Liver (tissue), 9 donors: ENCODE measurements around the gene JAG1. TPM values are rescaled to one million over a fixed set of nuclear protein-coding genes. Genes with fewer than 3 reads are reported as not detected.
A peak's percentile ranks its signal among the peaks of the same experiment; 100 is the strongest.

Source experiments
- DNase-seq: peaks from one replicate; pipeline ENCODE4 v3.0.0-alpha.2; 2017; ENCODE audit warnings: low spot score
- H3K27ac ChIP-seq, 2 donors: one replicate each; pipeline ENCODE4 v1.7.0; 2013; ENCODE audit warnings: inconsistent platforms in 2 of 2, low read length in 2 of 2, control low read depth in 1 of 2, low read depth in 1 of 2, mild to moderate bottlenecking in 1 of 2
- H3K27me3 ChIP-seq, 4 donors: one replicate each; pipeline versions ENCODE4 v1.6.1 to v1.7.0; 2013; ENCODE audit warnings: low read length in 3 of 4, inconsistent platforms in 1 of 4, mild to moderate bottlenecking in 1 of 4, moderate library complexity in 1 of 4; ENCODE audit not compliant: control insufficient read depth in 4 of 4, insufficient read depth in 4 of 4
- H3K36me3 ChIP-seq, 4 donors: one replicate each; pipeline versions ENCODE4 v1.6.1 to v1.7.0; 2013; ENCODE audit warnings: low read length in 3 of 4, mild to moderate bottlenecking in 3 of 4, low read depth in 1 of 4, moderate library complexity in 1 of 4; ENCODE audit not compliant: control insufficient read depth in 4 of 4, insufficient read depth in 3 of 4
- H3K4me1 ChIP-seq, 4 donors: one replicate each; pipeline versions ENCODE4 v1.6.1 to v1.7.0; 2013; ENCODE audit warnings: low read length in 3 of 4, mild to moderate bottlenecking in 3 of 4, moderate library complexity in 1 of 4; ENCODE audit not compliant: control insufficient read depth in 4 of 4, insufficient read depth in 4 of 4
- H3K4me3 ChIP-seq, 3 donors: one replicate each; pipeline versions ENCODE4 v1.6.1 to v1.7.0; 2013; ENCODE audit warnings: low read length in 3 of 3, control low read depth in 1 of 3, low read depth in 1 of 3, mild to moderate bottlenecking in 1 of 3
- H3K9ac ChIP-seq, 2 donors: one replicate each; pipeline ENCODE4 v1.7.0; 2013; ENCODE audit warnings: low read length in 2 of 2, mild to moderate bottlenecking in 2 of 2, moderate library complexity in 2 of 2, control low read depth in 1 of 2, low read depth in 1 of 2
- H3K9me3 ChIP-seq, 4 donors: one replicate each; pipeline versions ENCODE4 v1.6.1 to v1.7.0; 2013; ENCODE audit warnings: low read length in 3 of 4; ENCODE audit not compliant: control insufficient read depth in 4 of 4
- ATF3 ChIP-seq: IDR thresholded peaks from 2 replicates; pipeline ENCODE4 v1.6.1; 2016; ENCODE audit warnings: antibody characterized with exemption
- CTCF ChIP-seq: fragments of 150-350 bp; IDR thresholded peaks from 2 replicates; pipeline ENCODE4 v1.5.1; 2017; ENCODE audit warnings: improper control_type of control experiment, low read depth, low read length; ENCODE audit not compliant: missing input control
- EGR1 ChIP-seq, 2 donors: IDR thresholded peaks; 2 replicates each; pipeline ENCODE4 v1.6.1; 2016 to 2018; ENCODE audit warnings: antibody characterized with exemption in 2 of 2, low read depth in 2 of 2
- FOXA1 ChIP-seq: IDR thresholded peaks from 2 replicates; pipeline ENCODE4 v1.6.1; 2016; ENCODE audit warnings: antibody characterized with exemption
- FOXA2 ChIP-seq: IDR thresholded peaks from 2 replicates; pipeline ENCODE4 v1.6.1; 2016; ENCODE audit warnings: antibody characterized with exemption
- GABPA ChIP-seq, 2 donors: IDR thresholded peaks in 1 of 2; conservative IDR thresholded peaks in 1 of 2; 2 replicates each; pipeline ENCODE4 v1.6.1; 2016; ENCODE audit warnings: antibody characterized with exemption in 2 of 2, mild to moderate bottlenecking in 1 of 2, moderate library complexity in 1 of 2
- HNF4A ChIP-seq, 2 donors: conservative IDR thresholded peaks; 2 replicates each; pipeline ENCODE4 v1.6.1; 2016; ENCODE audit warnings: antibody characterized with exemption in 2 of 2, mild to moderate bottlenecking in 2 of 2
- HNF4G ChIP-seq: IDR thresholded peaks from 2 replicates; pipeline ENCODE4 v1.6.1; 2016; ENCODE audit warnings: antibody characterized with exemption
- JUND ChIP-seq, 2 donors: IDR thresholded peaks; 2 replicates each; pipeline ENCODE4 v1.6.1; 2016; ENCODE audit warnings: antibody characterized with exemption in 2 of 2
- MAX ChIP-seq: IDR thresholded peaks from 2 replicates; pipeline ENCODE4 v1.6.1; 2016; ENCODE audit warnings: antibody characterized with exemption
- NR2F2 ChIP-seq: IDR thresholded peaks from 2 replicates; pipeline ENCODE4 v1.6.1; 2016; ENCODE audit warnings: antibody characterized with exemption
- RAD21 ChIP-seq, 2 donors: IDR thresholded peaks; 2 replicates each; pipeline ENCODE4 v1.6.1; 2016; ENCODE audit warnings: antibody characterized with exemption in 2 of 2, mild to moderate bottlenecking in 2 of 2
- REST ChIP-seq: IDR thresholded peaks from 2 replicates; pipeline ENCODE4 v1.6.1; 2016; ENCODE audit warnings: antibody characterized with exemption, mild to moderate bottlenecking
- RXRA ChIP-seq, 2 donors: IDR thresholded peaks; 2 replicates each; pipeline ENCODE4 v1.6.1; 2017 to 2018; ENCODE audit warnings: antibody characterized with exemption in 2 of 2, mild to moderate bottlenecking in 1 of 2
- SP1 ChIP-seq: IDR thresholded peaks from 2 replicates; pipeline ENCODE4 v1.6.1; 2018; ENCODE audit warnings: antibody characterized with exemption, mild to moderate bottlenecking
- TAF1 ChIP-seq: conservative IDR thresholded peaks from 2 replicates; pipeline ENCODE4 v1.6.1; 2016; ENCODE audit warnings: antibody characterized with exemption, mild to moderate bottlenecking
- YY1 ChIP-seq: IDR thresholded peaks from 2 replicates; pipeline ENCODE4 v1.6.1; 2016; ENCODE audit warnings: antibody characterized with exemption, mild to moderate bottlenecking
- ZBTB33 ChIP-seq: IDR thresholded peaks from 2 replicates; pipeline ENCODE4 v1.6.1; 2016; ENCODE audit warnings: antibody characterized with exemption
- WGBS: extraction: QIAGEN DNeasy Blood & Tissue Kit; methylation state at CpG from one replicate; pipeline ENCODE4 v1.1.7; 2013; 5-methylcytosine and 5-hydroxymethylcytosine counted together
- polyA plus RNA-seq, 2 donors: library from polyadenylated mRNA; stranded (reverse) in 1 of 2; unstranded in 1 of 2; fragments of 200-250 nt in 1 of 2; fragments of >200 nt in 1 of 2; fragmentation: Nextera tagmentation in 1 of 2; extraction: Ambion mirVana in 1 of 2; gene quantifications; one replicate each; pipeline versions ENCODE4 v1.2.1 to v1.2.3, GENCODE V29; 2013 to 2015
- total RNA-seq, 2 donors: library from RNA; depleted of rRNA; stranded (reverse); fragments of >200 nt; gene quantifications; one replicate each; pipeline ENCODE4 v1.2.3, GENCODE V29; 2014
- donor health status: healthy.
- donor health status: healthy.
- donor health status: healthy.
- donor health status: healthy.
- donor health status: healthy.

The JAG1 gene
- total and polyA plus RNA-seq, 4 donors = 1.8 to 16.6 (median 4.6) TPM

- peak overlapping the region; percentile 39 to 63 (median 43) for H3K4me3 ChIP-seq
- WGBS = 24% methylated on average over 6 of the region's 6 CpGs
- TF ChIP-seq FOXA2 (peak; percentile 11), NR2F2 (peak; percentile 48), CTCF (no peak), ZBTB33 (peak; percentile 54), EGR1 (IDR thresholded peaks at IDR 0.05; ENCODE audit: low read depth in 2 of 2) (no peak), RXRA (IDR thresholded peaks at IDR 0.05) (peak; percentile 83 to 87), SP1 (peak; percentile 82), HNF4G (peak; percentile 46), YY1 (peak; percentile 93), MAX (peak; percentile 53), GABPA (IDR thresholded peaks at IDR 0.05 in 1 of 2, conservative IDR thresholded peaks at IDR 0.05 in 1 of 2) (no peak), HNF4A (conservative IDR thresholded peaks at IDR 0.05) (peak; percentile 66 to 75), ATF3 (peak; percentile 34), TAF1 (peak; percentile 97), FOXA1 (no peak), RAD21 (IDR thresholded peaks at IDR 0.05) (peak; percentile 46 to 50), REST (peak; percentile 75), JUND (IDR thresholded peaks at IDR 0.05) (peak; percentile 43 to 78)
- H3K27me3 ChIP-seq = no peaks in the 10 kb centered on the region
- no peaks in the 10 kb centered on the region for H3K36me3 ChIP-seq
- H3K9me3 ChIP-seq = no peaks in the 10 kb centered on the region
- H3K27ac ChIP-seq = peak overlapping the region; percentile 63 to 66
- peak overlapping the region in 1 of 2 donors; percentile 91 for H3K9ac ChIP-seq
- peaks cover 10 to 39% (median 33%) of the 10 kb centered on the region in 4 donors for H3K4me1 ChIP-seq
- no peak for DNase-seq
Observed at GRCh38 chr20:10710991-10711775, 37.4 kb upstream of the JAG1 start.
